ELR (cell line): ENCODE measurements around the gene SNX8.
"Not testable (repeated sequence)": the region's sequence is repeated elsewhere in the genome, so short reads cannot be mapped to it uniquely, and the experiment has no call there.

Source experiments
- DNase-seq: peaks from one replicate; pipeline ENCODE4 v3.0.0-alpha.2; 2015; ENCODE audit warnings: low read depth

The SNX8 gene

GRCh38 chr7:2314209-2314955 is at the start of gene SNX8:
Gene SNX8, minus strand, starts transcription at chr7:2314441. Its CDS starts 20 bp downstream, at chr7:2314421.
- DNase-seq, result peak; percentile 92

- DNase-seq, result no peak
Measured at GRCh38 chr7:2362385-2363088, 48.3 kb upstream of the SNX8 start.

GRCh38 chr7:2360796-2361195 is 46.6 kb upstream of the SNX8 start:
- no peak for DNase-seq

- DNase-seq, result no peak
Measured at GRCh38 chr7:2359610-2360009, 45.4 kb upstream of the SNX8 start.

- no peak for DNase-seq
Measured at GRCh38 chr7:2358968-2359527, 44.8 kb upstream of the SNX8 start.

GRCh38 chr7:2357571-2357970 is 43.3 kb upstream of the SNX8 start:
- DNase-seq, result no peak

- DNase-seq, result no peak
Measured at GRCh38 chr7:2357165-2357564, 42.9 kb upstream of the SNX8 start.

- peak; percentile 34 for DNase-seq
Measured at GRCh38 chr7:2355705-2356008, 41.4 kb upstream of the SNX8 start.

- peak; percentile 42 for DNase-seq
Measured at GRCh38 chr7:2354939-2355704, 40.9 kb upstream of the SNX8 start.

GRCh38 chr7:2354186-2354938 is 40.1 kb upstream of the SNX8 start, which contains the start of gene EIF3B:
Gene EIF3B, plus strand, starts transcription at chr7:2354827. Its CDS starts 95 bp downstream, at chr7:2354922.
- peak; percentile 97 for DNase-seq

- peak; percentile 92 for DNase-seq
Measured at GRCh38 chr7:2353936-2354185, 39.6 kb upstream of the SNX8 start.

GRCh38 chr7:2353113-2353935 is 39.1 kb upstream of the SNX8 start:
- no peak for DNase-seq

- DNase-seq, result no peak
Measured at GRCh38 chr7:2350861-2351260, 36.6 kb upstream of the SNX8 start.

- no peak for DNase-seq
Measured at GRCh38 chr7:2350055-2350454, 35.8 kb upstream of the SNX8 start.

- not testable (repeated sequence) for DNase-seq
Measured at GRCh38 chr7:2347351-2348063, 33.3 kb upstream of the SNX8 start.

GRCh38 chr7:2336626-2337299 is 22.5 kb upstream of the SNX8 start:
- no peak for DNase-seq

- DNase-seq, result not testable (repeated sequence)
Measured at GRCh38 chr7:2332606-2333231, 18.5 kb upstream of the SNX8 start.

GRCh38 chr7:2331707-2332106 is 17.5 kb upstream of the SNX8 start:
- DNase-seq, result no peak

- DNase-seq, result no peak
Measured at GRCh38 chr7:2330493-2330892, 16.3 kb upstream of the SNX8 start.

- no peak for DNase-seq
Measured at GRCh38 chr7:2326951-2327350, 12.7 kb upstream of the SNX8 start.
